G401 (cell line): ENCODE data around the gene ZFYVE21. TPM values are rescaled to one million over a fixed set of nuclear protein-coding genes. Genes with fewer than 3 reads are reported as not detected.
"Not testable (repeated sequence)": the region's sequence is repeated elsewhere in the genome, so short reads cannot be mapped to it uniquely, and the experiment has no call there.

ENCODE experiments used
- DNase-seq: peaks from one replicate; pipeline ENCODE4 v3.0.0-alpha.2; 2015; ENCODE audit warnings: low spot score
- in situ Hi-C: cut with HindIII; loops from 2 replicates; pipeline ENCODE4 v1.10.0; 2016; ENCODE audit warnings: low sequenced_read_pairs, mixed read lengths
- total RNA-seq: library from RNA; depleted of rRNA; stranded (reverse); fragments of >200 nt; shearing (Covaris generic); gene quantifications from 2 replicates; pipeline ENCODE4 v1.2.3, GENCODE V29; 2014

Gene ZFYVE21
- total RNA-seq, 1 experiment from 2014 or later: 18.1 TPM

DNA sequence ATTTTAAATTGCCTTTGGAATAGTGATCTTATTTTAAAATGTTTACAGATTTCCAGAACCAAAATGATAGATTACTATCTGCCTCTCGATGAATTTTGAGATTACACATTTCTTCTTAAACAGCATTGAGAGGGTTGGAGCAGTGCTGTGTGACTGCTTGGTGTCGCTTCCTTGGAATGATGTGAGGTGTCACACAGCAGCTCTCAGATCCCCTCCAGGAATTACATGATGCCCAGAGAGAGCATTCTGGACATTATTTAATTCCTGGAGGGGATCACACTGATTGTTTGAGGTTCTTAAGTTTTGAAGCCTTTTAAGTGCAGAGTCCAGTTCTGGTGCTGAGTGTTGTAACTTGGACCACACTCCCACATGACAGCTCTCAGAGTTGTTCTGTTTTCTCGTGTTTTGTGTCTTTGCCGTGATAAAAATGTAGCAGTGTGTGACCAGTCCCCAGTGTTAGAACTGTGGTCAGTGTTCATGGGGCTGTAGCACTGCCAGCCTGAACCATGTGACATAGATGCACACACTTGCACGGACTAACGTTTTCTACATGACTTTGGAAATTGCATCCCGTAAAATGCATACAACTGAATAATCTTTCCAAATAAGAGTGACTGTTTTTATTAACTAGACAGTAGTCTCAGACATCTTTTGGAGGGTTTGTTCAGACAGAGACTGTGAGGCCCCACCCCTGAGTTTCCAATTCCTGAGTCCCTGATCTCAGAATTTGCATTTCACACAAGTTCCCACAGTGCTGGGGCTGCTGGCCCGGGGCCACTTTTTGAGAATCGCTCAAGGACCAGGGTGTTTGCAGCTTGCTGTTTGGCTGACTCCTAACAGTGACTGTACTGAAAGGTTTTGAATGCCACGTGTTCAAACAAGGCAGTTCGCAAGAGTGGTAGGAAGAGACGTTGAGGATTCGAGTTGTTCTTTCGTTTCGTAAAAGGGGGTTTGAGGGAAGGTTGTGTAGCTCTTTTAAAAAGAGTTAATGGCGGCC is 26.4 kb upstream of the ZFYVE21 start:
- peak; percentile 32 for DNase-seq
- in situ Hi-C loops: no loop called here

DNA sequence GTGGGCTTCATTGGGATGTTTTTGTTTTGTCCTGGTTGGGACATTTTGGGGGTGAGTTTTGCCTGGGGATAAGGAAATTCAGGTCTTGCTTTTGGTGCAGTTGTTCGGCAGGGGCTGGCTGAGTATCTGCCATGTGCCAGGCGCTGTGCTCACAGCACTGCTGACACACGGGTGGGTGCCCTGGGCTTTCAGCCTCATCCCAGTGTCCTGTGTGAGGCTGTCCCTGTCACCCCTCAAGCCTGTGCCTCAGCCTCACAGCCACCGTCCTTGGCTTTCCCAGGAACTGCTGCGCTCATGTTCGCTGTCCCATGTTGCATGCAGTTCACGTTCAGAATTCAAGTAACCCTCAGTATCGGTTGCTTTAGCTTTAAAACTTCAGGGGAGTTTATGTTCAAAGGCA is 25.3 kb upstream of the ZFYVE21 start:
- DNase-seq: no peak
- in situ Hi-C loops: no loop called here

DNA sequence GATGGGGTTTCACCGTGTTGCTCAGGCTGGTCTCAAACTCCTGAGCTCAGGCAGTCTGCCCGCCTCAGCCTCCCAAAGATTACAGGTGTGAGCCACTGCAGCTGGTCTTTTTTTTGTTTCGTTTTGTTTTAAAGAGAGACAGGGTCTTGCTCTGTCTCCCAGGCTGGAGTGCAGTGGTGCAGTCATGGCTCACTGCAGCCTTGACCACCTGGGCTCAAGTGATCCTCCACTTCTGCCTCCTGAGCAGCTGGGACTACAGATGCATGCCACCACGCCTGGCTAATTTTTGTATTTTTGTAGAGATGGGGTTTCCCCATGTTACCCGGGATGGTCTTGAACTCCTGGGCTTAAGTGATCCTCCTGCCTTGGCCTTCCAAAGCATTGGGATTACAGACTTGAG is 24.0 kb upstream of the ZFYVE21 start:
- DNase-seq, in situ Hi-C loops: not testable (repeated sequence)

DNA sequence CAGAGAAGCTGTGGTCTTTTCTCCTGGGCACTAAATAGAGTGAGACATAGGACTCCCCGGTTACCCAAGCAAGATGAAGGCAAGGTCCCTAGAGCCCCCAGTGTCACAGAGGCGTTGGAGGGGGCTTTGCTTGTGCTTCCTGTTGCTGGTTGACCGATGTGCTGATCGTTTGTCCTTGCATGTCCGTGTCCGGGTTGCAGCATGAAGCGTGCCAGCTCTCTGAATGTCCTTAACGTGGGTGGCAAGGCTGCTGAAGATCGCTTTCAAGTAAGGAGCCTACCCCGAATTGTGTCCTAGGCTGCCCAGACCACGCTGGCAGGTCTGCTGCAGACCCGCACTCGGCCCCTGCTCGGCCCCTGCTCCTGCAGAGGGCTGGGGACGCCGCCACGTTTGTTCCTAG is 23.5 kb upstream of the ZFYVE21 start:
- in situ Hi-C loops: no loop called here
- DNase-seq: no peak

DNA sequence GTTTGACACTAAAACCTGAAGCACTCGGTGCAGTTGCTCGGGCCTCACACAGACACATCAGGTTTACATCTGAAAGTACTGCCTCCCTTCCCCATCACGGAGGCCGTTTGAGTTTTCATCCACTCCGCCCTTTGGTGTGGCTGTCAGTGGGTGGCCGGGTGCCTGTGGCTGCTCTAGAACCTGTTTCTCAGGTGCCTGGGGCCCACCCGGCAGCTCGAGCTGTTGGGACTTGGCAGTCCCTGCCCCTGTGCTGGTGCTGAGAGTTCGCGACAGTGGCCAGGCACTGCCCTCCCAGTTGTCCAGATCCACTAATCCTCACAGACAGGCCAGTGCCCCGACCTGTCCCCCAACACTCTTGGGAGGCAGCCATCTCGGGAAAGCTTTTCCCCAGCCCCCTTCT is 22.7 kb upstream of the ZFYVE21 start:
- DNase-seq: no peak

DNA sequence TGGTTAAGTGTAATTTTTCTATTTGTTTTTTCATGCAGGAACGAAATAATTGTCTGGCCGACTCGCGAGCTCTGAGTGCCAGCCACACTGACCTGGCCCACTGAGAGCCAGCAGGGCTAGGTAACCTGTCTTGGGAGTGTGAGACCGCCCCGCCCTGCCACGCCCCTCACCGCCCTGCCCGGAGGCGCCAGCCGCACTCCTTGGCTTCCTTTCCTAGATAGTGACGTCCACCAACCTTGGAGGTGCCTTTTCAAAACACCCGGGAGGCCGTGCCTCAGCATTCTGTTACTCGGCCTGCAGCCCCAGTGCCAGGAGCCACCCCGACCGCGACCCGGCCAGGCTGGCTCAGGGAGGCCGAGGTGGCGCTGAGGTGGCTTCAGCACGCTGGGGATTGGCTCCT is 22.1 kb upstream of the ZFYVE21 start:
- peak; percentile 60 for DNase-seq

More for the DNA sequence above, 22.7 kb upstream of the ZFYVE21 start:
- in situ Hi-C loops: no loop called here

DNA sequence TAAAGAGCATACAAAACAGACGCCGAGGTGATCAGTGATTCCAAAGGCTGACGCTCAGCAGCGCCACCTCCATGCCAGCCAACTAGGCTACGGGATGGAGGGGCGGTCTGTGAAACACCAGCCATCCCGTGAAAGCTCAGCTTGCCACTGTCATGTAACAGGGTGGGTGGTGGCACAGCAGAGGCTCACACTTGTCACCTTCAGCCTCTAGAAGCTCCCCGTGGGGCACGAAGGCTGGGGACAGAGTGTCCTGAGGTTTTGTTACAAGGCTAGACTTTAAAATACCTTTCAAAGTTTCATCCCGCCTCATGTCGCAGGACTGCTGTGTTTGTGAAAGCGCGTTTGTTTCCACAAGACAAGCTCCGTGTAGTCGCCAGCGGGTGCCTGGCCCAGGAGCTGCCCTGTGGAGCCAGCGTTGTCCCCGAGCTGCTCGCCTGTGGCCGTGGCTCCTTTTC is 21.0 kb upstream of the ZFYVE21 start:
- in situ Hi-C loops: no loop called here
- DNase-seq: no peak

More for the DNA sequence above, 22.1 kb upstream of the ZFYVE21 start:
- in situ Hi-C loops: no loop called here

DNA sequence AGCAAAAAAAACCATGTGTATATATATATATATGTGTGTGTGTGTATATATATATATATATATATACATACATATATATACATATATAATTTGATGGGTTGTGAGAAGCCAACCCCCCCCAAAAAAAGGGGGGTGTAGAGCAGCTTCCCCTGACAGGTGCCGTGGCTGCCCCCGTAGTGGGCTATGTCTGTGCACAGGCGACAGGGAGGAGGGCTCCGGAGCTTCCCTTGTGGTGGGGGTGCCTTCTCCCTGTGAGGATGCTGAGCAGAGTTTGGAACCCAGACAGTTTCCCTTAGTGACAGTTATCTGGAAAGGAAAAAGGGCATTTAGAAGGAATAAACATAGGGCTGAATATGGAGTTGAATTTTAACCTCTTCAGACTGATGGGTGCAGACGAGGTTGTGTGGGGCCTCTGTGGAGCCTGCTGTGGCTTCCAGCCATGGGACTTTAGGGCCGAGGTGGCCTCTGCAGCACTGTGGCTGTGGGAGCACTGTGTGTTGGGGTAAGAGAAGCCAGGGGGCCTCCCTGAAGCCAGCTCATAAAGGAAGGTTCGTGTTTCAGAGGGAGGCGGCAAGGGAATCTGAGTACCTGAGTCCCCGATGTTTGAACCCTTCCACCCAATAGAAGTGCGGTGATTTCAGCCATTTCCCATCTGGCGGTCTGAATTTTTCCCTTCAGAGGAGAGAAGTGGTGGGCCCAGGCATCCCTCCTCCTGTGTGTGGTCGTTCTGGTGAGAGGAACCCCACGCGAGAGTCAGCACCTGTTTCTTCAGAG is 20.1 kb upstream of the ZFYVE21 start:
- DNase-seq: no peak

DNA sequence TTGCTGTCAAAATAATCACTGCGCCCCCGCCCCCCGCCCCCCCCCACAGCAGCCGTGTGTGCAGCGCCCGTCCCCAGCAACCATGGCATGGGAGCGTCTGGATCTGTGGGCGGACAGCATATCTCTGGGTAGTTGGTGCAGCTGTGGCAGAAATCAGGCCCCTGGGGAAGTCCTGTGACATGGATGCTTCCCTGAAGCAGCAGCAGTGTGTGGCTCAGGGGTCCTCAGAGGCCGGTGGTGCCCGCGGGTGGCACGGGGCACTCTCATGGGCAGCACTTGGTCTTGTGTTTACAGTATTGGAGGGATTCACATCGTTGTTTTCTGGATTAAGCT is 19.6 kb upstream of the ZFYVE21 start:
- in situ Hi-C loops: no loop called here

More for the DNA sequence above, 20.1 kb upstream of the ZFYVE21 start:
- in situ Hi-C loops: no loop called here

DNA sequence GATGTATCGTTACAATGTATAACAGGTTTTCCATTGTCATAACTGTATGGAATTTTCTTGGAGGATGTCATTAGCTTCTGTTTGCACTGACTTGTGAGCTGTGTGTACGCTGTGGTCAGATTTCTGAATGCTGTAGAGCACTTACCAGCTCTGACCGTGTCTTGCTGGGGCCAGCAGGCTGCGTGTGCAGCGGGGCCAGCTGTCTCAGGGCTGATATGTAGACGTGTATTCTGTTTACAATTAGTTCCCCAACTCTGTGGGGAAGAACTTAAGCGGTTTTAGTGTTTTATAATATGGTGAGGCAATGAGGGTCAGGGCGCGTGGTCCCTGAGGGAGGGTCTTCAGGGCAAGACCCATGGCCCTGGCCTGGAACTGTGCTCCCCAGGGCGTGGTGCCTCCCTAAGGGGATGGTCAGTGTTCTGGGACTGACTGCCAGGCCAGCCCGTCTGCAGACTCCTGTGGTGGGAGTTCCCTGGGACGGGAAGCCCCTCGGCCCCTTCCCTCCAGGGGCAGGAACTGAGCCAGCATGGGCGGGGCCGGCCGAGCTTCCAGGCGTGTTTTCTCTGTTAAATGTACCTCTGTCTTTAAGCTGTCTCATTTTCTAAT is 19.0 kb upstream of the ZFYVE21 start:
- in situ Hi-C loops: no loop called here
- DNase-seq: peak; percentile 38

More for the DNA sequence above, 19.6 kb upstream of the ZFYVE21 start:
- DNase-seq: no peak

DNA sequence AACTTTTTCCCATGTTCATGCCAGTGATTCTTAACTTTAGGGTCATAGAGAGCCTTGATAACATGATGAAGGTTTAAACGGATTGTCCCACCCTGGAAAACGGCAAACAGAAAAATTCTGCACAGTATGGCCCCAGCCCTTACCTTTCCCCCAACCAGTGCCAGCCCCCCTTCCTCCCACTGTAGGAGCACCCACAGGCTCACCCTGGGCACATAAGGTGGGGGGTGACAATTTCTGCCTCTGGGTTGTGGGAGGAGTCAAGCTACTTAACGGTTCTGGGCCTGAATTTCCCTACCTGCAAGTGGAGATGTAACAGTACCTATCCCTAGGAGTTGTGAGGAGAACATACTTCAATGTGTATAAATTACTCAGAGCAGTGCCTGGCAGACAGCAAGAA is 18.4 kb upstream of the ZFYVE21 start:
- in situ Hi-C loops: no loop called here
- no peak for DNase-seq

DNA sequence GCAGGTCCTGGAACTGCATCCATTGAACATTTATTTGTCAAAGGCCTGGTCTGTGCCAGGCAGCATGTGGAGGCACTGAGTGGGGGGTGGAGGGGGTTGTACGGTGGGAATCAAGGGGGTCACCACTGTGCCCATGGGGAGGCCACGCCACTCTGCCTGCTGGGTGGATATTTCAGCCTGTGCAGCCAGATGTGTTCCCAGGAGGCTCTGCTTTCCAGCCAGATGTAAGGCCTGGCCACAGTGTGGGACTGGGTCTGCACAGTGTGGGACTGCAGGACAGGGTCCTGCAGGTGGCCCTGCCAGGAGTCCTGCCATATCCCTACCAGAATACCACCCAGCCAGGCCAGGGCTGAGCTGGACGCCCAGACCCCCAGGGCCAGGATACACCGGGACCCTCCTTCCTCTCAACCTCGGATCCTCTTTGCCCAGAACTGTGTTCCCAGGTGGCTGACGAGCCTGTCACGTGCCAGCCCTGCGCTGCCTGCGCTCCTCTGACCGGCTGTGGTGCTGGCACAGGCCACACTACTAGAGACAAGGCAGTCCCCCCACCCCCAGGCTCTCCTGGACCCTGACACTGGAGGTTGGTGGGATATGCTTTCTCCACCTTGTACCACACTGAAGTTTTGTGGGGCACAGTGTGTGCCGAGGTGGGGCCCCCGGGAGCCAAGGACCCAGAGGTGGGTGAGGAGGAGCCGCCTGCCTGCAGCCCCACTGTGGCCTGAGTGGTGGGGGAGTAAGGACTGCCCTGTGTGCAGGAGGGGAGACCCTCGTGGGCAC is 17.8 kb upstream of the ZFYVE21 start:
- in situ Hi-C loops: no loop called here

DNA sequence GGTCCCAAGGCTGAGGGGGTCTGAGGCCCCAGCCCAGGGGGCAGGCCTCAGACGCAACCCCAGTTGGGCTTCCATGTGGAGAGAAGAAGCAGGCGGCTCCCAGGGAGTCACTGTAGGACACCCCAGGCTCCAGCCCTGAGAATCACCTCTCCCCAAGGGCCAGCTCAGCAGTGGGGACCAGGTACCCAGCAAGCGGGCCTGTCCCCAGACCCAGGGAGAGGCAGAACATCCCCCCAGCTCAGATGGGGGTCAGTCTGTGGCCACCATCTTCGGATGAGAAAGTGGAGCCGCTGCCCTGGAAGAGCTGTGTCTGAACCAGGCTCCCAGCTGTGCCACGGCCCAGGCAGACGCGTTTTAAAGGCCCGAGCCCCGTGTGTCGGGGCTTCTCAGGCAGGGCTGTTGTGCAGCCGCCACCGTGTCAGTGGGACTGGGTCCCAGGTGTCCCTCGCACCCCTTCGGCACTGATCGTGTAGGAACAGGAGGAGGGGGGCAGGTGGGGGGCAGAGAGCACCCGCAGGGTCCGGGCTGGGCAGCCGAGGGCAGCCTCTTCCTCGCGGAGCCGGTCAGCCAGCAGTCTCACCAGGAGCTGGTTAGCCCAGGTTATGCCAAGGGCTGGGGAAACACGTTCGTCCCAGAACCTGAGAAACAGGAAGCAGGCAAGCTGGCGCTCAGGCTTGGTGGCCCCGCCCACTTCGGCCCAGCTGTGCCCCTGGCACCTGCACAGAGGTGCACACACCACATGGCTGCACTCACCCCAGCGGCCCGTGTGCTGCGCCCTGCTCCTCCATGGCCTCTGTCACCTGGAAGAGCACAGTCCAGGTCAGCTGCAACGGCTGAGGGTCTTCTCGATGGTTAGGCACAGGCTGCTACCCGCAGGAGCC is 17.0 kb upstream of the ZFYVE21 start:
- no peak for DNase-seq
- in situ Hi-C loops: no loop called here

More for the DNA sequence above, 17.8 kb upstream of the ZFYVE21 start:
- no peak for DNase-seq

DNA sequence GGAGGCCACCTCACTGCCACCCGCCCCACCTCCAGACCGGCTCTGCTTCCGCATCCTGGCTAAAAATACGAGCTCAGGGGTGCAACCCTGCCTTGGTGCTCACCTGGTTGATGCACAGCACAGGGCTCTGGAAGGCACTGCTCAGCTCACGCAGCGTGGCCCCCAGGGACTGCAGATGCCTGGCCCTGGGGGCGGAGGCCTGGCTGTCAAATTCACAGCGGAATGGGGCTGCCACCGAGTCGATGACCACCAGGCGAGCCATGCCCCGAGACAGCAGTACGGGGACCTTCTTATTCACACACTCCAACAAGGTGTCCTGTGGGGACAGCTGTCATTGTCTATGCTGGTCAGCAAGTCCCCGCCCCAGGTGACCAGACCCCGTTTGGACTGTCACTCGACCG is 16.3 kb upstream of the ZFYVE21 start:
- in situ Hi-C loops: no loop called here
- no peak for DNase-seq

DNA sequence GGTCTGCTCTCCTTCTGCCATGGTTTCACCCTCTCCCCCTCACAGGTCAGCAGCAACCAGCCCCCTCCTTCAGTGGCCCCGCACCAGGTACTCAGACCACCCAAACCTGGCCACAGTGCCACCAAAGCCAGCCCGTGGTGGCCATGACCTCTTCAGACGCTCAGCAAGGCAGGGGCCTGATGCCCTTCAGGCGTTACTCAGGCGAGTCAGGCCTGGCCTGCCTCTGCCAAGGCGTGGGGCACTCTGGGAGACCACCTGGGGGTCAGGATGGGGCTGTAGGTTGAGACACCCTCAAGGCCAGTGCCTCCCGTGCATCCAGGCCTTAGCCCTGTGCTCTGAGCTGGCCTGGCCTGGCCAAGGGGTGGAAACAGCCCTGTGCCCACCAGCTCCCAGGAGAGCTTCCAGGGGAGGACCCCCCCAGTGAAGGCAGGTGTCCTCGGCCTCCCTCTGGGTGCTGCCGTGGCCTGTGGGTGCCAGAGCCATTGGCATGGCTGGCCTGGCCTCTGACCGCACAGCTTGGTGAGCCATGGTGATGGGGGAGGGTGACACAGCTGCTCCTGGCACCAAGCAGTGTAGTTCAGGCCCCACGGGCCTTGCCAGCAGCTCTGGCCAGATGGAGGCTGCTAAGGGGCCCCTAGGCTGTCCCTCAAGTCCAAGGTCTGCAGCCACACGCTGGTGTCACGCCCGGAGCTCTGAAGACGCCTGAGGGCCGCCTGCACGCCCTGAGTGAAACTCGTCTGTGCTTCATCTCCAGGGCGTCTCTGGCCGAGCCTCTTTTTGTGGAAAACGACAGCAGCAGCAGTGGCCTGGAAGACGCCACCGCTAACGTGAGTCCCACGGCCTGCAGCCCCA is 15.5 kb upstream of the ZFYVE21 start:
- in situ Hi-C loops: no loop called here
- no peak for DNase-seq

DNA sequence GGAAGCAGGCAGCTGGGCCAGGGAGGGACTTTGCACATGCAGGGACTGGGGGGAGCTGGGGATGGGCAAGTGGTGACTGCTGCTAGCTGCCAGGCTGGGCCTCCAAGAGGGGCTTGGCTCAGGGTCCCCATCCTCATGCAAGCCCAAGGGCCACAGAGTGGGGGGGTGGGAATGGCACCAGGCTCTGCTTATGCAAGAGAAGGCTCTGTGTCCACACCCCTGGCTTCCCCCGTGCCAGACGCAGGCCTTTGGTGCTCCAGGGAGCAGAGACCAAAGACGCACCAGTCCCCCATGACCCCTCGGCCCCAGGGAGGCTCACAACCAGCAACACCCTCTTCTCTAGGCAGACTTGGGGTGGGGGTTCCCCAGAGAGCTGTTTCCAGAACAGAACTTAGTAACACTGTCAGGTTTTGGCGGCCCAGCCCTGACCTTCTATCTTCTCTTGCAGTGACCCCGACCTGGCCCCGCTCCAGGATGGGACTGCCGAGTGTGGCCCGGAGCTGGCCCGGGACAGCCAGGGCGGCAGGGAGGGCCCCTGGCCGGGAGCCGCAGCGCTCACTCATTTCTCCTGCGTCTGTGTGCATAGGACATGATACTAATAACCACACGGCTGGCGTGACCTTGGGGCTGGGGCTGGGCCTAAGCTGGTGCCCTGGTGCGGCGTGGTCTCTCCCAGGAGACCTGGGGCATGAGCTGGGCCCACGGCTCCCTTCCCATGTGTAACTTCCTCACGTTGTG is 14.7 kb upstream of the ZFYVE21 start:
- in situ Hi-C loops: no loop called here
- DNase-seq: no peak

DNA sequence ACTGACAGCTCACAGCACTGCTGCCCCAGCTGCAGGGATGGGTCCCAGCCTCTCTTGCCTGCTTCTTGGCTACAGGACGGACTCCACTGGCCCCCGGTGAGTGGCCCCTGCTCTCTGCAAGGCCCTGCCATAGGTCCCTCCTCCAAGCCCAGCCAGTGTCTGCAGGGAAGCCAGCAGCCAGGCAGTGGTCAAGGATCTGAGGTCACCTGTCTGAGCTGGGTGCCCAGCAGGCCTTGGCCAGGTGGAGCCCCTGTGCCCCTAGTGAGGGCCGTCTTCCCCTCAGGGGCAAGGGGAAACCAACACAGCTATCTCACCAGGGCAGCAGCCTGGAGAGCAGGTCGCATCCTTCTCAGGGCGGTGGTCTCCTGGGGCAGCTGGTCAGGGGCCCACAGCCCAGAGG is 13.5 kb upstream of the ZFYVE21 start:
- in situ Hi-C loops: no loop called here
- DNase-seq: no peak
